ENCODE data around the gene ERCC2.

- no peak for TF ChIP-seq YY1 (IDR thresholded peaks at IDR 0.05; ENCODE audit: insufficient read depth, insufficient read length)
- TF ChIP-seq SUZ12 (IDR thresholded peaks at IDR 0.05; ENCODE audit: extremely low read depth, insufficient read depth, insufficient read length), result no peak
These were observed 46.7 kb downstream of the ERCC2 start for GRCh38 chr19:45323671-45324081.
